ENCODE data around the gene OXLD1. TPM values are rescaled to one million over a fixed set of nuclear protein-coding genes. Genes with fewer than 3 reads are reported as not detected.

The OXLD1 gene
- total RNA-seq, 1 experiment from 2014 or later = 75.9 TPM

GRCh38 chr17:81615401-81615930 lies 50.9 kb downstream of the OXLD1 start:
- H3K79me2 ChIP-seq (ENCODE audit: insufficient read depth, low read length) = peaks cover 75% of the 10 kb centered on the region
- ChIA-PET CTCF (no interaction called here), POLR2A (no interaction called here), RAD21 (ENCODE audit: low non-redundant PET in 1 of 2, low total read pairs in 2 of 2, uncharacterized antibody in 2 of 2, unreplicated experiment in 2 of 2) (no interaction called here)
- no peaks in the 10 kb centered on the region for H3K9me2 ChIP-seq (ENCODE audit: insufficient read depth)
- H4K20me1 ChIP-seq (ENCODE audit: insufficient read depth) = no peaks in the 10 kb centered on the region; the same call in 1 of the 2 replicates
- ATAC-seq = no peak
- no peaks in the 10 kb centered on the region for H3K27me3 ChIP-seq (ENCODE audit: insufficient read depth, low read length)
- H2AFZ ChIP-seq (ENCODE audit: low read depth, low read length, poor library complexity, severe bottlenecking) = no peak overlapping the region
- BruUV-seq (replicated peaks) = no TSS peak
- no peaks in the 10 kb centered on the region for H3K9me3 ChIP-seq (ENCODE audit: control insufficient read depth in 1 of 2, insufficient read depth in 1 of 2, low read depth in 1 of 2, low read length in 2 of 2)
- intact Hi-C loops (cut with micrococcal nuclease) = no loop called here
- H3K36me3 ChIP-seq (ENCODE audit: control insufficient read depth in 1 of 2, insufficient read depth in 2 of 2, low read length in 2 of 2) = peaks cover 41 to 55% of the 10 kb centered on the region in 2 experiments
- no peak overlapping the region for H3K4me2 ChIP-seq (ENCODE audit: low read length)
- no peak overlapping the region for H3K27ac ChIP-seq (ENCODE audit: low read depth, low read length)
- no peak overlapping the region for H3K4me3 ChIP-seq (replicated peaks in 1 of 2; ENCODE audit: low read depth in 1 of 2, low read length in 2 of 2)
- no peak for TF ChIP-seq POLR2AphosphoS5 (IDR thresholded peaks at IDR 0.05; ENCODE audit: low read depth, low read length)
- TF ChIP-seq SRF (IDR thresholded peaks at IDR 0.05; ENCODE audit: low read depth) = no peak
- TF ChIP-seq ZNF274 (IDR thresholded peaks at IDR 0.05; ENCODE audit: low read depth, low read length) = no peak
- no peak for TF ChIP-seq ELF1 (IDR thresholded peaks at IDR 0.05; ENCODE audit: borderline replicate concordance, low read depth)
- no peak for TF ChIP-seq ATF3 (IDR thresholded peaks at IDR 0.05)
- no peak for TF ChIP-seq FOSL1 (IDR thresholded peaks at IDR 0.05; ENCODE audit: low read depth)
- no peak for TF ChIP-seq SP1 (IDR thresholded peaks at IDR 0.05; ENCODE audit: low read depth)
- TF ChIP-seq CBX3 (IDR thresholded peaks at IDR 0.05; ENCODE audit: low read depth) = no peak
- TF ChIP-seq TCF7L2 (IDR thresholded peaks at IDR 0.05; ENCODE audit: borderline replicate concordance, extremely low read depth, insufficient read depth, insufficient read length) = no peak
- TF ChIP-seq YY1 (IDR thresholded peaks at IDR 0.05; ENCODE audit: extremely low read depth, insufficient replicate concordance, low read depth, low read length) = no peak
- TF ChIP-seq REST (IDR thresholded peaks at IDR 0.05; ENCODE audit: low read depth) = no peak
- TF ChIP-seq CTCF (IDR thresholded peaks at IDR 0.05 in 2 of 3, conservative IDR thresholded peaks at IDR 0.05 in 1 of 3; ENCODE audit: borderline replicate concordance in 1 of 3, insufficient read depth in 1 of 3, low read depth in 2 of 3, low read length in 2 of 3) = no peak
- no peak overlapping the region for H3K9ac ChIP-seq (ENCODE audit: low read length)
- DNase-seq (ENCODE audit: low read depth, low spot score) = no peak
- H3K4me1 ChIP-seq (ENCODE audit: control insufficient read depth in 1 of 2, insufficient read depth in 2 of 2, low read length in 2 of 2) = no peaks in the 10 kb centered on the region

Small RNAs within 50 kb of the gene (microRNA-seq; reads per million reads assigned to microRNA genes)
- 1.6 reads per million for gene MIR6786 (ENCODE audit: borderline number of aligned reads)

Other genes with a start within 250 kb of the OXLD1 start
- gene ACTG1, start 153.8 kb downstream of the OXLD1 start, total RNA-seq (2021; ENCODE audit: unreplicated experiment) = 6,223 TPM
- 10.1 TPM for gene FSCN2, start 138.2 kb downstream of the OXLD1 start, total RNA-seq (2021; ENCODE audit: unreplicated experiment)
- gene FAAP100, start 114.3 kb downstream of the OXLD1 start, total RNA-seq (2021; ENCODE audit: unreplicated experiment) = 53.4 TPM
- gene NPLOC4, start 29.5 kb downstream of the OXLD1 start, total RNA-seq (2021; ENCODE audit: unreplicated experiment) = 137 TPM
- gene TSPAN10, start 29.4 kb downstream of the OXLD1 start, total RNA-seq (2021; ENCODE audit: unreplicated experiment) = 2.3 TPM
- not detected for gene PDE6G, start 10.1 kb downstream of the OXLD1 start, total RNA-seq (2021; ENCODE audit: unreplicated experiment)
- 77.5 TPM for gene CCDC137, start 132 bp upstream of the OXLD1 start, total RNA-seq (2021; ENCODE audit: unreplicated experiment)
- gene ARL16, start 17.2 kb upstream of the OXLD1 start, total RNA-seq (2021; ENCODE audit: unreplicated experiment) = 47.5 TPM
- 231 TPM for gene HGS, start 17.4 kb upstream of the OXLD1 start, total RNA-seq (2021; ENCODE audit: unreplicated experiment)
- gene MRPL12, start 36.8 kb upstream of the OXLD1 start, total RNA-seq (2021; ENCODE audit: unreplicated experiment) = 260 TPM
- 70.8 TPM for gene SLC25A10, start 45.7 kb upstream of the OXLD1 start, total RNA-seq (2021; ENCODE audit: unreplicated experiment)
- not detected for gene GCGR, start 137.5 kb upstream of the OXLD1 start, total RNA-seq (2021; ENCODE audit: unreplicated experiment)
- gene MCRIP1, start 166.7 kb upstream of the OXLD1 start, total RNA-seq (2021; ENCODE audit: unreplicated experiment) = 59.2 TPM
- not detected for gene PPP1R27, start 168.4 kb upstream of the OXLD1 start, total RNA-seq (2021; ENCODE audit: unreplicated experiment)
- 1,043 TPM for gene P4HB, start 193.9 kb upstream of the OXLD1 start, total RNA-seq (2021; ENCODE audit: unreplicated experiment)
- gene ARHGDIA, start 204.7 kb upstream of the OXLD1 start, total RNA-seq (2021; ENCODE audit: unreplicated experiment) = 554 TPM
- 280 TPM for gene ALYREF, start 225.0 kb upstream of the OXLD1 start, total RNA-seq (2021; ENCODE audit: unreplicated experiment)
- gene ANAPC11, start 225.1 kb upstream of the OXLD1 start, total RNA-seq (2021; ENCODE audit: unreplicated experiment) = 208 TPM
- 1.2 TPM for gene NPB, start 235.6 kb upstream of the OXLD1 start, total RNA-seq (2021; ENCODE audit: unreplicated experiment)
- 51.5 TPM for gene PCYT2, start 244.8 kb upstream of the OXLD1 start, total RNA-seq (2021; ENCODE audit: unreplicated experiment)

Data from HCT116 (cell line).